GM19025 (cell line): ENCODE results near the gene ELMO1.
"Not testable (repeated sequence)": the region's sequence is repeated elsewhere in the genome, so short reads cannot be mapped to it uniquely, and the experiment has no call there.

Experiments used
- ATAC-seq: cut with Tn5 transposase; IDR thresholded peaks from one replicate; pipeline ENCODE4 v1.9.1; 2021; ENCODE audit warnings: mild to moderate bottlenecking, low read depth, moderate library complexity; ENCODE audit not compliant: unreplicated experiment

ELMO1 gene

DNA sequence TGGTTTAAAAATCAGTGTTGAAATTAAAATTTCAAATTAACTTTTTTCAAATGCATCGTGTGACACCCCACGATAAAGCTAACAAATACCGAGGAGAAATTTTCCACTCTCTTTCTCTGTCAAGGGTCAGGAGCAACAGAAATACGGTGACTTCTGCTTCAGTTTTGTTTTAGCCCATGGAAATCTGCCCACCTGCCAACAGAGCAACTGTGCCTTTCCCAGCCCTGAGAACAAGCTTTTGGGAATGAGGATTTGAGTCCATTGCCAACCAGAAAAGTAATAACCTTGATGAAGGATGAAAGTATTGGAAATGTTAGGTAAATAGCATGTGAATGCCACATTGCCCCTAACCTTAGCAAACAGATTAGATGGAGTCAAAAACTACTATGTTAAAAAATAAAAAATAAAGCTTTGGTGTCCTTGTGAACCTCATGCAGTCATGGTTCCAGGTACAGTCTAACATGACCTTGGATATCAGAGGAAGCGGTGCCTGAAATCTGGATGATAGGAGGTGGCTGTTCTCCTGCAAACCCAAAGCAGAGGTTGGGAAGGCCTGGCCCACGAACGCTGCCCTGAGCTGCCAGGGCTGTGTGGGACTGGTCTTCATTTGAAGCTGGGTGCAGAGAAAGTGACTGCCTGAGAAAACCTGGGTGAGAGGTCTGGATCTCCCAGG is 296.8 kb downstream of the ELMO1 start:
- ATAC-seq: no peak

DNA sequence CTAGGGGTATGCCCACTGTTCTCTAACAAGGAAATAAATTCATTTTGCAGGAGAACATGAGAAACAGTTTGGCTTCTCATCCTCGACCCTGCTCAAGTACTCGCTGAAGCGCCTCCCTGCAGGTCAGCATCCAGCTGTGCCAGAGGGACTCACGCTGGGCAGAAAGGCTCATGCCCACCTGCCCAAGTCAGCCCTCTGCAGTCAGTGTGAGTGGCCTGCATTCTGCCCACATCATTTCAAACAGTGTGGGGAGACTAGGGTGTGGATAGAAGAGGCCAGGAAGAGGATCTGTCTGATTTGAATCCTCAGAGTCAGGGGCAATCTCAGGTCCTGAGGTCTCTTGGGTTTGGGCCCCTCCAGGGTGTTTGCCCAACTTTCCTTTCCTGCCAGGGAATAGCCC is 297.8 kb downstream of the ELMO1 start:
- no peak for ATAC-seq

DNA sequence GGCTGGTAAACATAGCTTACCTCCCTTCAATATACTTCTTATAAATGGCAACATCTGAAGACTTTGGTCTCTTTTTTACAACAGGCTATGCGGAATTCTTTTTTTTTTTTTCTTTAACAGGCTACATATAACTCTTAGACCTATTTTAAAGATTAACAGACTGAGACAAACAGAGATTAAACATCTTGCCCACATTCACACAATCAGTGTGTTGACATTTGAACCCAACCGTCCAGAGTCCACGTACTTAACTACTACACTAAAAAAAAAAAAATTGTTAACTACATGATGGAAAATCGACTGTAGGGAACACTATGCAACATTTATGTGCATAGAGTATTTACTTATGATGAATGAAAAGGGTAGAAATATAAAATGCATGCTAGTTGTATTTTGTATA is 298.5 kb downstream of the ELMO1 start:
- ATAC-seq: no peak

DNA sequence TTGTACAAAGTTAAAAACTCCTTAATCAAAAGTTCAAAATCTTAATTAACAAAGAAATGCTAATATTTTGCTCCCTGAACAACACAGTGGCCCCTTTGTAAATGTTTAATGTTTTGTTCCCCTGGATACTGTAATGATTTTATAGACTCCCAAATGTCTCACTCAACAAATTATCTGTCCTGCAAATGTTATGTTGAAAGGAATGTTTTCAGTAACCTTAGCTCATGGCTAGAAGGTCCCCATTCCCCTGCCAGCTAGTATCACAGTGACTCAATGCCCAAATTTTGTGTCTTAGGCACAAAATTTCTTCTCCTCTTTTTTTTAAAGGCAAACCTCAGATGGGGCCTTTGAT is 298.9 kb downstream of the ELMO1 start:
- no peak for ATAC-seq

DNA sequence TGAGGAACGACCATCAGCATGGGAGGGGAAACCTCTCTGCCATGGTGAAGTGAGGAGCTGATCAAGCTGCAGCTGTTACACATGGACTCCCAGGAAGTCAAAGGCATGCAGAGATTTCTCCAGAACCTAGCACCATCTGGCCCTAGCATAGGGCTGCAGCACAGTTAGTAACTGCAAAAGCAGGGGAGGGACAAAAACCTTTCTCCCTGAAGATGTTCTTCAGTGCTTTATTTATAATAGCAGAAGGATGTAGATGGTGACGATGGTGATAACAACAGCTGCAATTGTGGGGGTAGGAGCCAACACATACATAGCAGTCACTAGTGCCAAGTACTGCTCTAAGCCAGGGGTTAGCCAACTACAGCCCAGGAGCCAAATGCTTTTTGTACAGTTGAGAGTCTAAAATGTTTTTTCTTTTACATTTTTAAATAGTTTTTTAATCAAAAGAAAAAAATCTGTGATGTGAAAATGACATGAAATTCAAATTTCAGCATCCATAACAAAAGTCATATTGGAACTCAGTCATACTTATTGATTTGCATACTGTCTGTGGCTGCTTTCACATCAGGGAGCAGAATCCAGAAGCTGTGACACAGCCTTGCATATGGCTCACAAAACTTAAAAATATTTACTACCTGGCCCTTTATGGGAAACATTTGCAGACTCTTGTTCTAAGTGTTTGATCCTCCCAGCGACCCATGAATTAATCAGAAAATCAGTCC is 299.5 kb downstream of the ELMO1 start:
- no peak for ATAC-seq

DNA sequence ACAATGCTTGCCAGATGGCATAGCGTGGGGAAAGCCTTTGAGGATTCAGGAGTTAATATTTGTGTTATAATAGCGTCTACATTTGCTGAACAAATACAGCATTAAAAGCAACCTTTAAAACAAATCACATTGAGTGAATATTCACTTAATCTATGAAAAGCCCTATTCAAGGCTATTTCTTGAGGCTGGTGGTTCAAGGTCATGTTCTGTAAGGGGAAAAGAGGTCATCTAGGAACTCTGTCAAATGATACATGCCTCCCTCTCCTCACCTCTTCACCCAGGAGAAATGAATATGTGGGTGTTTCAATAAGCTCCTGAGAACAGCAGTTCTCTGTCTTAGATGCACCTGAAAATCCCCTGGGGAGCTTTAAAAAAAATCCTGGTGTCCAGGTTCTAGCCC is 303.0 kb downstream of the ELMO1 start:
- ATAC-seq: no peak

DNA sequence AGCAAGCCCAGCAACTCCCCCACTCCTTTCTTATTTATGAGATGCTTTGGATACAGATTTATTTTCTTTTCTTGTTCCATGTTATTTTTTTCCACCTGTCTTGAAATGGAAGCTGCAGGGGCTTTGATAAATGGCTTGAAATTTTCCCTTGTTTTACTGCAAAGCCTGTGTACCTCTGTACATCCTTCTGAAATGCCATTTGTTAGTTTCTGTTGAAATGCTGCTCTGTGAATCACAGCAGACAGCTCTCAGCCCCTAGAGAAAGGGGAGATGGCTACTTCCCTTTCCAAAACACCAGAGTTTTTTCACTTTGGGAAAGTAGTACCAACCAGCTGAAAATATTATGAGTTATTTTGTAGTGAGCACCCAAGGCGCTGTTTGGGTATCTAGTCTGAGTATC is 304.2 kb downstream of the ELMO1 start:
- ATAC-seq: no peak

DNA sequence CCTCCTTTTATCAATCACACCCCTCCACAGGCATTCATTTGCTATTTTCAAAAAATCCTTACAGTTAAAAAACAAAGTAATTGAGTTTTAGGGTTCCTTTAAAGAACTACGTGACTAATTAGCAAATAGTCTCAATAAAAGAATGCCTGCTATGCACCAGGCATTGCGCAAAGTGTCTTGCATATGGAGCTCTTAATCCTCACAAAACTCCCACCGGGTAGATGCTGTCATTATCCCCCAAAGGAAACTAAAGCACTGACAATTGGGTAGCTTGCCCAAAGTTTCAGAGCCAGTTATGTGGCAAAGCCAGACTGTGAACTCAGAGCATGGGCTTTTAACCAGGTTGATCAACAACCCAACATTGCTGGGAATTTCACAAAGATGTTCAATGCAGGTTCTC is 305.7 kb downstream of the ELMO1 start:
- ATAC-seq: no peak

DNA sequence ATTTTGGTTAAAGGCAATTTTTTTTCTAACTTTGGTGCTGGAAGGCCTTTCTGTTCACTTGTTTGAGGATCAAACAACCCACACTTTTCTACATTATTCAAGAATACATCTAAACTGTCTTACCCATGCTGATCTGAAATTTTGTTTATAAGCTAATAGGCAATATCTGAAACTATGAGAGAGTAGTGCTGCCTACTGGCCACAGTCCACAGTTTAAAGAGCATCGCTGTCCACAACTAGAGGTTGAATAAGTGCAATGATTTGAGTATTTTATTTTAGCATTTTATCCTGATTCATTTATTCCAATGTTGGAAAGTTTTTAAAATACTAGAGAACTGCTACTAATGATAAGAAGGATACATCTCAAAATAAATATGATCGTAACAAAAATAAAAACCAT is 306.9 kb downstream of the ELMO1 start:
- no peak for ATAC-seq

DNA sequence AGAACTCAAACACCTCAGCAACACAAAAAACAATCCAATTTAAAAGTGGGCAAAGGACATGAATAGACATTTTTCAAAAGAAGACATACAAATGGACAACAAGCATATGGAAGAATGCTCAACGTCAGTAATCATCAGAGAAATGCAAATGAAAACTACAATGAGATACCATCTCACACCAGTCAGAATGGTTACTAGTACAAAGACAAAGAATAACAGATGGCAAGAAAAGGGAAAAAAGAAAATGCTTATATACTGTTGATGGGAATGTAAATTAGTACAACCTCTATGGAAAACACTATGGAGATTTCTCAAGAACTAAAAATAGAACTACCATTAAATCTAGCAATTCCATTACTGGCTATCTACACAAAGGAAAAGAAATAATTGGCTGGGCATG is 314.8 kb downstream of the ELMO1 start:
- ATAC-seq: not testable (repeated sequence)

DNA sequence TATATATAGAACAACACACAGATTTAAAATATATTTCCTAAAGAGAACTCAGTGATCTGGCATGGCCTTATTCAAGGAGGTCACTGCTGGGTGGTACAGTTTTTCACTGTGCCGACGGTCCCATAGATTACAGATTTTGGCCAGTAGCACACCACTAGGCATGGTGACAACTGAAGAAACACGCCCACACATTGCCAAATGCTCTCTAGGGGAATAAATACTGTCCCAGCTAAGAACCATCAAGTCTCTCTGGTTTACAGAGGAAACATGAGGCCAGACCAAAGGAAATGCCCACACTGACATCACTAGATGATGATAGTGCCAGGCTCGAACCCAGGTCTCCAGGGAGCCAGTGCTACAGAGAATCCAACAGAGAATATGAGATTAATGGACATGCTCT is 316.8 kb downstream of the ELMO1 start:
- no peak for ATAC-seq

DNA sequence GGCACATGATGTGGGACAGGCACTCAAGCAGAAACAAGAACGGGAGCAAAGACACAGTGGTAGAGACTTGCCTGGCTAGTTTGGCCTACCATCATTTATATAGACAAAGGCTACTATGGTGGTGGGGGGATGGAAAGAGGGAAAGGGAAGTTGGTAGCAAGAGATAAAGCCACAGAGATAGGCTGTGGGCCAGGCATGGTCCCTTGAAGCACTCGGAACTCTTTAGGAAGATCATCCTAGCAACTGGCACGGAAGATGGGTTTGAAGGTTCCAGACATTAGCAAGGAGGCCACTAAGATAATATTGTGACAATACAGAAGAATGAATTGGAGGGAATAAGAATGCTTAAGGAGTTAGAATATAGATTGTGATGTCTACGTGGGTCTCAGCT is 319.6 kb downstream of the ELMO1 start:
- ATAC-seq: no peak

DNA sequence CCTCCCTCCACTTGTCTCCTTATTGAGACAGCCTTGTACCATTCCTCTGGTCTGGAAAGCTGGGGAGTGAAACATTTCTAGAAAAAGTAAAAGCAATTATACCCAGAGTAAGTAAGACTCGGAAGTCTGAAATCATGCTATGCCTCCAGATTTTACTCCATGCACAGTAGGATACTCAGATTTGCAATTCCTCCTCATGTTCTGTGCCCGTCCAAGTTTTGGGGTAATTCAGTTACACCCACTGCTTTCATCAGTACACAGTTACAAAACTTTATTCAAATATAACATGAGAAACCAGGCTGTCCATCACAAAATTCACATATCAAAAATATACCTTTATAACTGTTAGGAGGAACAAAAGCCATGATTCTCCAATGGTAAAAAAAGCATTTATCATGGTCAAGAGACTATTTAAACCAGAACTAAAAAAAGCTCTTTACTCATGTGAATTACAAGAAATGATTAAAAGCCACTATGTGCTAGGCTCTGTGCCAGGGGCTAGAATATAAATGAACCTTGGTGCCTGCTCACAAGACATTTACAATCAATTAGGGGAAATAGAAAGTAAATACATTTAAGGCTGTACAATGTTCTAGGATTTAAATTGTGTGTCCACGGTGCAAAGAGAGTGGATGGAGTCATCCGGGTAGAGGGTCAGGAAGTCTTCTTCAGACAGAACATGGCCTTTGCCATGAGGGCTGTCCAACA is 320.2 kb downstream of the ELMO1 start:
- no peak for ATAC-seq

DNA sequence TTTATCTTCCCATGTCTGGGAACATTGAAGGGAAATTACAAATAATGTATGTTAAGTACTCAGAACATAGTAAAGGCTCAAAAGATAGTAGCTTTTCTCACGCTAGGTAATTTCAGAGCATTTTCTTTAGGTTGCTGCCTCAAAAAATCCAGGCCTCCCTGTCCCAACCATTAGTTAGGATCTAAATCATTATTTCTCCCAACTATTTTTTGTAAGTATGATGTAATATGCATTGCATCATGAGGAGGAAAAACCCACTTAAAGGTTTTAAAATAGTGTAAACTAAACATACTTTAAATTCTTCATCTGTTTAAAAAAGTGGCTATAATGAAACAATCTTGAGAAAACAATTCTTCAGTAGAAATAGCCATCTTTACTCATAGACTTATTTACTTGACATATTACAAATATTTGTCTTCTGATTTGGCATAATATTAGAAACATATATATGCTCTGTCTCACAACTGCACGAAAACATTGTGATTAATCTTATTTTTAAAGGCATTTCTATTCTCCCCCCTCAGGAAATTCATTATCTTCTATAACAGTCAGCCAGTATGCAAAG is 329.3 kb downstream of the ELMO1 start:
- ATAC-seq: no peak

DNA sequence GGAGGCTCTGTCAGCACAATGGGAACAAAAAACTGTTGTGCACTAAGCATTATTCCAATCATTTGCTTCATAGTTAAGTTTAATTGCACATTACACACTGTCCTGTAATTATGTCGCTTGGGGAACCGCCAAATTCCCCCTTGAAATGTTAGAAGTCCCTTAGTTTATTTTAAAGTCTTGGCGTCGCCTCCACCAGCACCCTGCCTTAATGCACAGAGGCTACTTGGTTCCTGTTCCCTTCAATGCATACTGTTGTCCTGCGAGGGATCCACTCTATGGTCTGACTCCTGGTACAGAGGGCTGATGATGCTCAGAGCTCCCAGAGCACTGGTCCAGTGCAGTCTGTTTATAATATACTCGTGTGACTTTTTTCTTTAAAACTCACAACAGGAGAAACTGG is 330.7 kb downstream of the ELMO1 start:
- ATAC-seq: no peak

DNA sequence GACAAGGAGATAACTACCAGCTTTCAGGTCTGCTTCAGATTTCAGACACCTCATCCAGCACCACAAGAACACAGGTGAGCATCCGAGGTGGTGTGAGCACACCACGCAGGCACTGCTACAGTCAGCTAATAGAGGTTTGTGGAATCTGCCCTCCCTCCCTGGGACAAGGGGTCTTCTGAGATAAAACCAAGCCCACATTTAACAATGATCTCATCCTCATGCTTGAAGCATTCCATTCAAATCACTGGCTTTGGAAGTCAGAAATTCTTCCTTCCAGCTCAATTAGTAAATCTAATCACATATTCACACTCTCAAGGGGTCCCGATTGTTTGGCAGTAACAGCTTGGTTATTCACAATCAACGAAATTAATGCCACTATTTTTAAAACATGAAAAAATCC is 331.4 kb downstream of the ELMO1 start:
- ATAC-seq: no peak

DNA sequence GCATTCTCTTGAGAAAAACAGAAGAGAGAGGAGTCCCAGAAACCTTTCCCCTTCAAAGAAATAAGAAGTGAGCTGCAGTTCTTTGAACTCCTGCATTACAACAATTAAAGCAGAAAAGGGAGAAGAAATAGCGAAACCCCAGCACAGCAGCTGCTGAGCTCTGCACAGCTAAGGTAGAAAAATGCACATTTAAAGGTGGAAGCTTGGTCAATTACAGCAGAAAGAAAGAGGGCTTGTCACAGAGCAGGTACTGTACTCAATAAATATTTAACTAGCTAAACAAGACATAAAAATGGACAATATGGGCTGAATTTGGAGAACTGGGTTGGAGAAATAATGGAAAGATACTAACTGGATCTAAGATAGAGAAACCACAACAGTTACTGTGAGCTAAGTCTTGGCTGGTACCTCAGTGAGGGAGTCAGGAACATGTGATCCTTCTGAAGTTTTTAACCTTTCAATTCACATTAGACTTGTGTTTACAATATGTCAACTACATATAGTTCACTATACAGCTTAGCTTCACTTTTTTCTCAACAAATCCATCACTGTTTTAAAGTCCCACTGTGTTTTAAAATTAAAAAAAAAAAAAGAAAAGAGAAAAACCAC is 332.5 kb downstream of the ELMO1 start:
- ATAC-seq: no peak

DNA sequence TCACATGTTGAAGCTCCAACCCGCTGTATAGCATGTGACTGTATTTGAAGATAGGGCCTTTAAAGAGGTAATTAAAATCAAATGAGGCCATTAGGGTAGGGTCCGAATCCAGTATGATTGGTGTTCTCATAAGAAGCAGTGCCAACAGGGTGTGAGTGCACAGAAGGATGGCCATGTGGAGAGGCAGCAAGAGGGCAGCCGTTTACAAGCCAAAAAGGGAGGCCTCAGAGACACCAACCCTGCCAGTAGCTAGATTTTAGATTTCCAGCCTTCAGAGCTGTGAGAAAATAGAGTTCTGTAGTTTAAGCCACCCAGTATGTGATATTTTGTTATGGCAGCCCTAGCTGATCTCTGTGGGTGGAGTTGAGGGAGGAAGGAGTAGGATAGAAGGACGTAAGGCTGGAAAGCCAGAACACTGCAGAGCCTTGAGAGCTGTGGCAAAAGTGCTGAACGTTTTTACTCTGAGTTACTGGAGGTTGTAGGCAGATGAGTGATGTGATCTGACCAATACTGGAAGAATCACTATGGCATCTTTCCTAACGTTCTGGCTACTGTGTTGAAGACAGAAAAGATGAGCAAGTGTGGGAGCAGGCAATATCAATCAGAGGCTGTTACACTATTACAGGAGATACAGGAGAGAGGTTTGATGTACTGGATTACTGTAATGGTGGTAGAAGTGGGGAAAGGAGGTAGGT is 334.9 kb downstream of the ELMO1 start:
- no peak for ATAC-seq

DNA sequence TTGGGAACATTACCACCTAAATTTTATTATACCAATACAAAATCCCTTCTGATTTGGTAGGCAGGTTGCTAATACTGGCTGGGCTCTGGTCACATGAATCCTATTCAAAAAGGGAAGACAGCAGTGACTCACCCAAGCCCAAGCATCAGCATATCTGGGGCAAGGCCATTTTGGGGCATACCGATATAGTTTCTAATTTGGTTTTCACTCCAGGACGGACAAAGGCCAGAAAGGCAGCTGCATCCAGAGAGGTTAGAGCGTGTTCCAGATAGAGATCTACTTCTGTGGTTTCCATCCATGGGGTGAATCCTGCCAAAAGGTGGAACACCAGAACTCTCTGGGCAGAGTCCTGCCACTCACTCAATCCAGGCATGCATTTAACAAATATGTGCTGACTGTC is 335.8 kb downstream of the ELMO1 start:
- ATAC-seq: no peak

DNA sequence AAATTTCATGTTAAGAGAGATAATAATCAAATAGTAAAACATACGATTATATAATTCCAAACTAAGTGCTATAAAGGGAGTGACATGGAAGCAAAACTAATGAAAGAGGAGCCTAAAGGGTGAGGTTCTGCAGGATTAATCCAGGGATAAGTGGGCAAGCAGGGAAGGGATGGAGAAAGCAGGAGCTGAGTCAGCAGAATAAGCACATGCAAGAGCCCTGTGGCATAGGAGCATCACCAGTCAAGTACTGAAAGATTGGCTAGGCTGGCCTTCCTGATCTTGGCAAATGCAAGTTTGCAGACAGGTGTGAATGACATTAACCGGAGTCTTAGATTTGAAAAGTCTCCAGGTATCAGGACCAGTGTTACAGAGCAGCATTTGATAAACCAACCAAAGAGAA is 336.4 kb downstream of the ELMO1 start:
- no peak for ATAC-seq

DNA sequence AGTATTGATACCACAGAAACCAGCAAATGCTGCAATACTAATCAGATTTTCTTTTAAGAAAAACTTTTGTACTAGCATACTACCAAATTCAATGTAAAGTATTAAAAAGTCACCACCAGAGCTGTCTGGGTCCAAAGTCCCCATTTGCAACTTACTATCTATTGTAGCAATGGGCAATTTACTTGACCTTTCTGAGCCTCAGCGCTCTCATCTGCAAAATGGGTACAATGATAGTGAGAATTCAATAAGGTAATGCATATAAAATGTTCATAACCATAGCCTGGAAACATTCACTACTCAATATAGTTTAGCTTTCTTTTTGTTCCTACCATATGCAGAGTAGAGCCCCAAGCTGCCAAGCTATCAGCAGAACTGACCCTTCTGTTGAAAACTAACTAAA is 337.2 kb downstream of the ELMO1 start:
- no peak for ATAC-seq
